ENCODE results near the gene ISM2.
"Not testable (repeated sequence)": the region's sequence is repeated elsewhere in the genome, so short reads cannot be mapped to it uniquely, and the experiment has no call there.

Gene ISM2

GRCh38 chr14:77542421-77543239, 44.0 kb upstream of the ISM2 start:
- no peak overlapping the region for H3K4me3 ChIP-seq (ENCODE audit: low read depth, low read length)
- no peak for TF ChIP-seq CTCF (conservative IDR thresholded peaks at IDR 0.05; ENCODE audit: low read depth, low read length)
- no peak for DNase-seq (ENCODE audit: low read depth)

GRCh38 chr14:77541905-77542304, 43.3 kb upstream of the ISM2 start:
- no peak overlapping the region for H3K4me3 ChIP-seq (ENCODE audit: low read depth, low read length)
- no peak for DNase-seq (ENCODE audit: low read depth)

GRCh38 chr14:77536951-77537350, 38.3 kb upstream of the ISM2 start:
- not testable (repeated sequence) for H3K4me3 ChIP-seq (ENCODE audit: low read depth, low read length); DNase-seq (ENCODE audit: low read depth)

More at GRCh38 chr14:77541905-77542304, 43.3 kb upstream of the ISM2 start:
- no peak for TF ChIP-seq CTCF (conservative IDR thresholded peaks at IDR 0.05; ENCODE audit: low read depth, low read length)

GRCh38 chr14:77531071-77531470, 32.5 kb upstream of the ISM2 start:
- H3K4me3 ChIP-seq (ENCODE audit: low read depth, low read length) = no peak overlapping the region
- no peak for TF ChIP-seq CTCF (conservative IDR thresholded peaks at IDR 0.05; ENCODE audit: low read depth, low read length)
- no peak for DNase-seq (ENCODE audit: low read depth)

- TF ChIP-seq CTCF (conservative IDR thresholded peaks at IDR 0.05; ENCODE audit: low read depth, low read length) = no peak
- no peak for DNase-seq (ENCODE audit: low read depth)
- no peak overlapping the region for H3K4me3 ChIP-seq (ENCODE audit: low read depth, low read length)
Observed at GRCh38 chr14:77529963-77530362, 31.3 kb upstream of the ISM2 start.

GRCh38 chr14:77529213-77529612, 30.6 kb upstream of the ISM2 start:
- DNase-seq (ENCODE audit: low read depth) = no peak
- H3K4me3 ChIP-seq (ENCODE audit: low read depth, low read length) = no peak overlapping the region
- no peak for TF ChIP-seq CTCF (conservative IDR thresholded peaks at IDR 0.05; ENCODE audit: low read depth, low read length)

GRCh38 chr14:77528701-77529100, 30.1 kb upstream of the ISM2 start:
- DNase-seq (ENCODE audit: low read depth); H3K4me3 ChIP-seq (ENCODE audit: low read depth, low read length): not testable (repeated sequence)

- no peak overlapping the region for H3K4me3 ChIP-seq (ENCODE audit: low read depth, low read length)
- no peak for TF ChIP-seq CTCF (conservative IDR thresholded peaks at IDR 0.05; ENCODE audit: low read depth, low read length)
- DNase-seq (ENCODE audit: low read depth) = no peak
Observed at GRCh38 chr14:77526266-77526665, 27.6 kb upstream of the ISM2 start.
